ENCODE data around the gene KIAA1217. TPM values are rescaled to one million over a fixed set of nuclear protein-coding genes. Genes with fewer than 3 reads are reported as not detected.
A peak's percentile ranks its signal among the peaks of the same experiment; 100 is the strongest.

KIAA1217 gene
- total RNA-seq, 1 donor from 2014 or later, result 73.2 TPM

DNA sequence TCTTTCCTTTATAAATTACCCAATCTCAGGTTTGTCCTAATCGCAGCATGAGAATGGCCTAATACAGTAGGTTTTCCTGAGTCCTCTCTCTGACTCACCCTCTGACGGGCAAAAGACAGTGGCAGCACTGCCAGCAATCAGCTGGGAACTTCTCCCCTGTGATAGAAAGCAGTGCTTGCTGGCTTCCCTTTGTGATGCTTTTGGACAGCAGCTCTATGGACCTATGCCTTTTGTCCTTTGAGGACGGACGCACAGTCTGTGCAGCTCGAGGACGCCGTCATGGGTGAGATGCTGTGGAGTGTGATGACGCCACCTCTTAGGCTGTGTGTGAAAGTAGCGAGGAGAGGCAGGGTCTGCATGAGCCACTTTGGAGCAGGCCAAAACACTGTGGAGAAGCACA, 68.8 kb downstream of the KIAA1217 start:
- Mint-ChIP-seq H3K27me3 (no peaks in the 10 kb centered on the region), H3K36me3 (peaks cover 31% of the 10 kb centered on the region), H3K4me3 (no peak overlapping the region), H3K4me1 (ENCODE audit: unreplicated experiment) (peaks cover 16% of the 10 kb centered on the region), H3K27ac (peak overlapping the region; percentile 62), H3K9me3 (peaks cover 10% of the 10 kb centered on the region)
- TF ChIP-seq, protein P1, sequence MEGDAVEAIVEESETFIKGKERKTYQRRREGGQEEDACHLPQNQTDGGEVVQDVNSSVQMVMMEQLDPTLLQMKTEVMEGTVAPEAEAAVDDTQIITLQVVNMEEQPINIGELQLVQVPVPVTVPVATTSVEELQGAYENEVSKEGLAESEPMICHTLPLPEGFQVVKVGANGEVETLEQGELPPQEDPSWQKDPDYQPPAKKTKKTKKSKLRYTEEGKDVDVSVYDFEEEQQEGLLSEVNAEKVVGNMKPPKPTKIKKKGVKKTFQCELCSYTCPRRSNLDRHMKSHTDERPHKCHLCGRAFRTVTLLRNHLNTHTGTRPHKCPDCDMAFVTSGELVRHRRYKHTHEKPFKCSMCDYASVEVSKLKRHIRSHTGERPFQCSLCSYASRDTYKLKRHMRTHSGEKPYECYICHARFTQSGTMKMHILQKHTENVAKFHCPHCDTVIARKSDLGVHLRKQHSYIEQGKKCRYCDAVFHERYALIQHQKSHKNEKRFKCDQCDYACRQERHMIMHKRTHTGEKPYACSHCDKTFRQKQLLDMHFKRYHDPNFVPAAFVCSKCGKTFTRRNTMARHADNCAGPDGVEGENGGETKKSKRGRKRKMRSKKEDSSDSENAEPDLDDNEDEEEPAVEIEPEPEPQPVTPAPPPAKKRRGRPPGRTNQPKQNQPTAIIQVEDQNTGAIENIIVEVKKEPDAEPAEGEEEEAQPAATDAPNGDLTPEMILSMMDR (conservative IDR thresholded peaks at IDR 0.05), result no peak
- DNase-seq (ENCODE audit: extremely low spot score, unreplicated experiment), result peak; percentile 52

DNA sequence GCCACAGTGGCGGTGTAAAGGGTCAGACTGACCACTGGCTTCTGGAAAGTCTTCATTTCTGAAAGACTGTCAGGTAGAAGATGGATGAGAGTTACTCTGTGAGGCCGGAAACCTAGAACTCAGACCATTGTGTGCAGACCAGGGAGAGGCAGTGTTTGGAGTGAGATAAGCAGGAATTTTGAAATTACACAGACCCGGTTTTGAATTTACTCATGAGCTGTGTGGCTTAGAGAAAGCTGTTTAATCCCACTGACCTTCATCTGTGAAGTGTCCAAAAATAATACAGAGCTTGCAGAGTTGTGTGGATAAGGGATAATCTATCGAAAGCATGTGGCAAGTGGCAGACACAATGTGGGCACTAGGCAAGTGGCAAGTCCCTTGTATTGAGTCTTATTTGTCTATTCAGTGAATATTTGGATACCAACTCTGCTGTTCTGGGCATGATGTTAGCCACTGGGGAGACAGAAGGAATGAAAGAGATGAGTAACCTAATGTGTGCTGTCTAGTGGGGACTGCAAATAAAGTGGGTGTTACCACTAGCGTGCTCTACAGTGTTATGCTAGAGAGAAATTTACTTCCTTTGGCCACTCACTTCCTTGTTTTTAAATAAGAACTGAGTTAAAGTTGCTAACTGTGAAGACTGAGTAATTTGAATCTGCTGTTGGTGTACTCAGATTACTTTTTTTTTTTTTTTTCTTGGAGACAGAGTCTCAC, 69.4 kb downstream of the KIAA1217 start:
- TF ChIP-seq, protein P1 (conservative IDR thresholded peaks at IDR 0.05), result no peak
- Mint-ChIP-seq H3K9me3 (peaks cover 10% of the 10 kb centered on the region), H3K36me3 (peaks cover 34% of the 10 kb centered on the region), H3K27ac (peak overlapping the region; percentile 62), H3K27me3 (no peaks in the 10 kb centered on the region), H3K4me1 (ENCODE audit: unreplicated experiment) (peaks cover 16% of the 10 kb centered on the region), H3K4me3 (no peak overlapping the region)
- no peak for DNase-seq (ENCODE audit: extremely low spot score, unreplicated experiment)

DNA sequence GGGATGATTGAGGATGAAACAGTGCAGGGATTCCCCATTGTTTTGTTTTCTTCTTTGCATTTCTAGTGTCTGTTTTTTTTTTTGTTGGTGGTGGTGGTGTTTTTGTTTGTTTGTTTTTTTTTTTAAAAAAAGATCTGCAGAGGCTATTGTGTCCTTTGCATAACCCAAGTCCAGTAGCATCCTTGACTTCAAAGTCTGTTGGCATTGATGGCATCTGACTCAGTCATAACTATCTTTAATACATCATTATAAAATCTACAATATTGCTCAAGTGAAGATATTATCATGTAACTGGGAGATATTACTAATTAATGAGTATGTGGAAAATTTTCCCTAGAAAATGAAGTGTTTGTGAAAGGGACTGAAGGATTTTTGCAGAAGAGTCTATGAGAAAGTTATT, 70.2 kb downstream of the KIAA1217 start:
- Mint-ChIP-seq H3K4me1 (ENCODE audit: unreplicated experiment) (peaks cover 16% of the 10 kb centered on the region), H3K9me3 (peaks cover 10% of the 10 kb centered on the region), H3K4me3 (no peak overlapping the region), H3K27ac (no peak overlapping the region), H3K27me3 (no peaks in the 10 kb centered on the region), H3K36me3 (peaks cover 34% of the 10 kb centered on the region)
- TF ChIP-seq, protein P1 (conservative IDR thresholded peaks at IDR 0.05), result no peak
- DNase-seq (ENCODE audit: extremely low spot score, unreplicated experiment), result no peak

DNA sequence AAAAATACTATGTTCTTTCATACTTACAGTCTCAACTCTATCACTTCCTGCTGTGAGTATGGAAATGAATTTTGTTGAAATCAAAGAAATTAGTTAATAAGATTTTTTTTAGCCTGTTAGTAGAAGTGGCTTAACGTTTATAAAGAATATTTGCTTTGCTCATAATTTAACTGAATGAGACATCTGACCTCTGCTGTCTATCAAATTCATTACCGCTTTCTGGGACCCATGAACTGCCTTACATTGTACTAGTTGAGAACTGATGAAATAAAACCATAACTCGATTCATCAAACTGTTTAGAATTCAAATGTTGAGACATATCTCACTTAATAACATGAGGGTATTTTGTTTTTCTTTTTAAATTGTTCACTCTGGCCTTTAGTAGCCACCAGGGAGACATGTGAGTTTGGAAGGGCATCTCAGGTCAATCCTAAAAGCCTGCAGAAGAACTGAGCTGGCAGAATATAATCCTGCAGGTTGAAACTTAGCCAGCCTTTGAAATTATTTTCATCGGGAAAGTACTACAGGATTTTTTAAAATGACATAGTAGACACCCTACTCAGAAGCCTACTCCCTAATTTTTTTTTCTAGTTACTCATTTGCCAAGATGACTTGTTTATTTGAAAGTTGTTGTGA, 78.7 kb downstream of the KIAA1217 start:
- Mint-ChIP-seq H3K4me3 (no peak overlapping the region), H3K4me1 (ENCODE audit: unreplicated experiment) (peaks cover 26% of the 10 kb centered on the region), H3K9me3 (peaks cover 8% of the 10 kb centered on the region), H3K36me3 (peaks cover 52% of the 10 kb centered on the region), H3K27ac (no peak overlapping the region), H3K27me3 (no peaks in the 10 kb centered on the region)
- TF ChIP-seq, protein P1 (conservative IDR thresholded peaks at IDR 0.05), result no peak
- DNase-seq (ENCODE audit: extremely low spot score, unreplicated experiment), result no peak

DNA sequence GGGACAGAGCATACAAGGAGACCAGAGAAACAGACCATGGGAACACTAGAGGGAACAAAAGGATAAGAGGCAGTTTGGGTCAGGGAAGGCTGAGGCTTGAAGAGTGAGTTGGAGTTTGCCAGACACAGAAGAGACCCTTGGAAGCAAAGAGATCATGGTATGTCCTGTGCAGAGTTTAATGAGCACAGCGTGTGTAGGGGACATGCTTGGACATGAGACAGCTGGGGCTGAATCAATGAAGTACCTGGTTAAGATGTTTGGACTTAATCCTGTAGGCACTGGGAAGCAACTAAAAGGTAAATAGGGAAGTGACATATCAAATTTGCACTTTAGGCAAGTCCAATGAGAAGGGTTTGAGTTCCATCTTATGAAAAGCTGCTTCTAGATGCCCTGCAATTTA, 79.6 kb downstream of the KIAA1217 start:
- Mint-ChIP-seq H3K9me3 (peaks cover 8% of the 10 kb centered on the region), H3K27ac (peak overlapping the region; percentile 21), H3K27me3 (no peaks in the 10 kb centered on the region), H3K4me3 (no peak overlapping the region), H3K36me3 (peaks cover 52% of the 10 kb centered on the region), H3K4me1 (ENCODE audit: unreplicated experiment) (peaks cover 26% of the 10 kb centered on the region)
- TF ChIP-seq, protein P1 (conservative IDR thresholded peaks at IDR 0.05), result no peak
- no peak for DNase-seq (ENCODE audit: extremely low spot score, unreplicated experiment)
